Erythroblast (primary cell): Measurements from ENCODE around the gene PLA2G2A.
"Not testable (repeated sequence)": the region's sequence is repeated elsewhere in the genome, so short reads cannot be mapped to it uniquely, and the experiment has no call there.

ENCODE experiments used
- GATA1 ChIP-seq: IDR thresholded peaks from 2 replicates; pipeline ENCODE4 v1.6.1; 2011; ENCODE audit warnings: low read depth, mild to moderate bottlenecking, control low read depth, low read length, moderate library complexity
- POLR2A ChIP-seq: IDR thresholded peaks from 2 replicates; pipeline ENCODE4 v1.6.1; 2011; ENCODE audit warnings: mild to moderate bottlenecking, low read length

- TF ChIP-seq POLR2A, GATA1: not testable (repeated sequence)
These were observed 10.8 kb upstream of the PLA2G2A start for GRCh38 chr1:19990182-19990582.
